VCaP (cell line): ENCODE data around the gene TCF12.
A peak's percentile ranks its signal among the peaks of the same experiment; 100 is the strongest.

Experiments used
- H3K27ac ChIP-seq: fragments of 450-650 bp; 2 replicates; pipeline ENCODE4 v1.5.1; 2017
- CTCF ChIP-seq: fragments of 450-650 bp; conservative IDR thresholded peaks from 2 replicates; pipeline ENCODE4 v1.5.1; 2017; ENCODE audit warnings: mild to moderate bottlenecking, moderate library complexity

The TCF12 gene

DNA sequence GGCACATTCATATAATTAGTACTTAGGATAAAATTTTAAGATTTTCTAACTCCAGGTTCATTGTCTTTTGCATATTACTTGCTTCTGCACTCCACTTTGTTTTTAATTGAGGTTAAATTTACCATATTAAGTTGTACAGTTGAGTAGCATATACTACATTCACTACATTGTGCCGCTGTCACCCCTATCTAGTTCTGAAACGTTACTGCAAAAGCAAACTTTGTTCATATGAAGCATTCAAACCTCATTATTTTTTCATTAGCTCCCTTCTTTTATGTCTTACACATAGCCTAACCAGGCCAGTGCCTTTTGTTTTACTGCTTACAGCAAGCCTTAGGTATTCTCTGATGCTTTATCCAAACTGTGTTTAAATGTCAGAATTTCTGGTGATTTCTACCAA, 274.7 kb downstream of the TCF12 start:
- no peak overlapping the region for H3K27ac ChIP-seq
- TF ChIP-seq CTCF = no peak

GRCh38 chr15:57195326-57195725, 276.9 kb downstream of the TCF12 start:
- no peak for TF ChIP-seq CTCF
- no peak overlapping the region for H3K27ac ChIP-seq

DNA sequence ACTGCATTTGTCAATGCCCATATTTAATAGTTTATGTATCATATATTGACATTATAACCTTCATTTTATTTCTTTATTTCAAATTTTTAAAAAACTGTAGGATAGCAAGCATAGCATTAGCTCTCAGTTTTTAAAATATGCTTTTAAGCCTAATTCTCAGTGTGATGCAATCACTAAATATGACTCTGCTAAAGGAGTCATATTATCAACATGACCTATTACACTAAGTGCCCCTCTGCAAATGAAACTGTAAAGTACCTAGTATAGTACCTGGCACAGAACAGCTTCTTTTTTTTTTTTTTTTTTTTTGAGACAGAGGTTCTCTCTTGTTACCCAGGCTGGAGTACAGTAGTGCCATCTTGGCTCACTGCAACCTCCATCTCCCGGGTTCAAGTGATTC, 278.4 kb downstream of the TCF12 start:
- no peak for TF ChIP-seq CTCF
- no peak overlapping the region for H3K27ac ChIP-seq

- peak overlapping the region; percentile 68 for H3K27ac ChIP-seq
Observed at GRCh38 chr15:57198131-57198530, 279.7 kb downstream of the TCF12 start.

GRCh38 chr15:57198654-57199291, 280.3 kb downstream of the TCF12 start:
- peak overlapping the region; percentile 68 for H3K27ac ChIP-seq
- no peak for TF ChIP-seq CTCF

More at GRCh38 chr15:57198131-57198530, 279.7 kb downstream of the TCF12 start:
- no peak for TF ChIP-seq CTCF

- TF ChIP-seq CTCF = no peak
- no peak overlapping the region for H3K27ac ChIP-seq
Observed at GRCh38 chr15:57201578-57201977, 283.1 kb downstream of the TCF12 start.

- no peak for TF ChIP-seq CTCF
- H3K27ac ChIP-seq = no peak overlapping the region
Observed at GRCh38 chr15:57203906-57204305, 285.5 kb downstream of the TCF12 start.
